ENCODE results near the gene ASCC1. TPM values are rescaled to one million over a fixed set of nuclear protein-coding genes. Genes with fewer than 3 reads are reported as not detected.

ASCC1 gene
- total RNA-seq, 1 experiment from 2014 or later, result 40.2 TPM

- ChIA-PET POLR2A (ENCODE audit: low non-redundant PET) (no interaction called here), CTCF (interaction anchor here (0.6 kb wide), 2 partner anchors 10 to 277 kb away, joined by 3 to 8 read pairs; partner anchors contain the start of gene VSIR)
- no peaks in the 10 kb centered on the region for H3K4me1 ChIP-seq (ENCODE audit: insufficient read depth, low read length, poor library complexity, severe bottlenecking)
- no peak overlapping the region for H3K27ac ChIP-seq (ENCODE audit: low read depth, low read length, poor library complexity, severe bottlenecking)
- intact Hi-C loops (cut with micrococcal nuclease; ENCODE audit: unreplicated experiment), result loop anchor here (5.0 to 10.0 kb wide), 5 partner anchors 93 to 735 kb away; partner anchors contain the start of gene SLC29A3
- DNase-seq (ENCODE audit: low spot score), result peak; percentile 20
- no TSS peak for BruUV-seq (replicated peaks)
- no peaks in the 10 kb centered on the region for H3K27me3 ChIP-seq (replicated peaks; ENCODE audit: insufficient read depth, low read depth, low read length, poor library complexity)
- TF ChIP-seq EZH2 (IDR thresholded peaks at IDR 0.05; ENCODE audit: borderline replicate concordance, low read depth, low read length, poor library complexity, severe bottlenecking) (no peak), CTCF (conservative IDR thresholded peaks at IDR 0.05; ENCODE audit: low read depth, low read length) (no peak)
- no peak overlapping the region for H3K4me3 ChIP-seq (ENCODE audit: low read depth, low read length, poor library complexity, severe bottlenecking)
- no peaks in the 10 kb centered on the region for H3K36me3 ChIP-seq (ENCODE audit: insufficient read depth, low read length, poor library complexity, severe bottlenecking)
- no peaks in the 10 kb centered on the region for H3K9me3 ChIP-seq (ENCODE audit: low read depth, low read length, poor library complexity, severe bottlenecking)
These were observed 165.9 kb downstream of the ASCC1 start for GRCh38 chr10:72049969-72050781.

- Histone ChIP-seq H3K36me3 (ENCODE audit: insufficient read depth, low read length, poor library complexity, severe bottlenecking) (no peaks in the 10 kb centered on the region), H3K4me1 (ENCODE audit: insufficient read depth, low read length, poor library complexity, severe bottlenecking) (no peaks in the 10 kb centered on the region), H3K27ac (ENCODE audit: low read depth, low read length, poor library complexity, severe bottlenecking) (no peak overlapping the region), H3K27me3 (replicated peaks; ENCODE audit: insufficient read depth, low read depth, low read length, poor library complexity) (no peaks in the 10 kb centered on the region), H3K9me3 (ENCODE audit: low read depth, low read length, poor library complexity, severe bottlenecking) (no peaks in the 10 kb centered on the region), H3K4me3 (ENCODE audit: low read depth, low read length, poor library complexity, severe bottlenecking) (no peak overlapping the region)
- no TSS peak for BruUV-seq (replicated peaks)
- intact Hi-C loops (cut with micrococcal nuclease; ENCODE audit: unreplicated experiment), result loop anchor here (5.0 to 10.0 kb wide), 5 partner anchors 92 to 735 kb away; partner anchors contain the start of gene SLC29A3
- no peak for DNase-seq (ENCODE audit: low spot score)
- POLR2A ChIA-PET (ENCODE audit: low non-redundant PET), result no interaction called here
- TF ChIP-seq CTCF (conservative IDR thresholded peaks at IDR 0.05; ENCODE audit: low read depth, low read length), result no peak
- TF ChIP-seq EZH2 (IDR thresholded peaks at IDR 0.05; ENCODE audit: borderline replicate concordance, low read depth, low read length, poor library complexity, severe bottlenecking), result no peak
- CTCF ChIA-PET, result interaction anchor here (0.6 to 2.0 kb wide), 3 partner anchors 92 to 282 kb away, joined by 3 to 19 read pairs (median 7); no protein-coding TSS in a partner anchor
These were observed 166.6 kb downstream of the ASCC1 start for GRCh38 chr10:72049472-72049871.

- DNase-seq (ENCODE audit: low spot score), result peak; percentile 94
- intact Hi-C loops (cut with micrococcal nuclease; ENCODE audit: unreplicated experiment), result loop anchor here (5.0 to 10.0 kb wide), 5 partner anchors 91 to 734 kb away; partner anchors contain the start of gene SLC29A3
- Histone ChIP-seq H3K27me3 (replicated peaks; ENCODE audit: insufficient read depth, low read depth, low read length, poor library complexity) (no peaks in the 10 kb centered on the region), H3K4me3 (ENCODE audit: low read depth, low read length, poor library complexity, severe bottlenecking) (no peak overlapping the region), H3K36me3 (ENCODE audit: insufficient read depth, low read length, poor library complexity, severe bottlenecking) (no peaks in the 10 kb centered on the region), H3K27ac (ENCODE audit: low read depth, low read length, poor library complexity, severe bottlenecking) (no peak overlapping the region), H3K4me1 (ENCODE audit: insufficient read depth, low read length, poor library complexity, severe bottlenecking) (no peaks in the 10 kb centered on the region), H3K9me3 (ENCODE audit: low read depth, low read length, poor library complexity, severe bottlenecking) (no peaks in the 10 kb centered on the region)
- TF ChIP-seq EZH2 (IDR thresholded peaks at IDR 0.05; ENCODE audit: borderline replicate concordance, low read depth, low read length, poor library complexity, severe bottlenecking) (no peak), CTCF (conservative IDR thresholded peaks at IDR 0.05; ENCODE audit: low read depth, low read length) (peak; percentile 100)
- ChIA-PET POLR2A (ENCODE audit: low non-redundant PET) (interaction anchor here (0.7 kb wide), 1 partner anchor 1157 kb away, joined by 3 read pairs; no protein-coding TSS in a partner anchor), CTCF (interaction anchor here (0.5 to 2.0 kb wide), 28 partner anchors 11 to 1062 kb away, joined by 3 to 25 read pairs (median 5); partner anchors contain the start of genes CHST3 and NUDT13)
- no TSS peak for BruUV-seq (replicated peaks)
These were observed 167.5 kb downstream of the ASCC1 start for GRCh38 chr10:72048450-72049124.
